SK-N-SH (cell line): ENCODE measurements around the gene ZC3H12C. TPM values are rescaled to one million over a fixed set of nuclear protein-coding genes. Genes with fewer than 3 reads are reported as not detected.

Experiments
- CTCF ChIA-PET: fragments of 300-600, 350-600 bp; formaldehyde crosslinking; extraction: SDS; loops from one replicate; lab custom pipeline; 2021; lab: Yijun Ruan, JAX
- POLR2A ChIA-PET: fragments of 350-600 bp; sonication (Branson Sonifier 250); formaldehyde crosslinking; extraction: SDS; loops from one replicate; lab custom pipeline; 2020; ENCODE audit warnings: antibody characterized with exemption, inconsistent platforms; lab: Yijun Ruan, JAX
- DNase-seq: peaks from one replicate; pipeline ENCODE4 v3.0.0; 2012
- H2AFZ ChIP-seq: fragments of 200-600 bp; sonication (generic); 2 replicates; pipeline ENCODE4 v1.8.1; 2016; ENCODE audit warnings: antibody characterized with exemption, mild to moderate bottlenecking, low read depth
- H3F3A ChIP-seq: fragments of 200-600 bp; sonication (generic); replicated peaks from 2 replicates; pipeline ENCODE3; 2016; ENCODE audit warnings: antibody characterized with exemption, mild to moderate bottlenecking; ENCODE audit not compliant: insufficient read depth
- H3K27ac ChIP-seq, 2 experiments: fragments of 200-500 bp in 1 of 2; fragments of 200-600 bp in 1 of 2; sonication (Bioruptor generic) in 1 of 2; sonication (generic), shearing (Covaris generic) in 1 of 2; 2 replicates each; pipeline versions ENCODE4 v1.5.1 to v1.6.1; 2014 to 2016; ENCODE audit warnings: low read depth in 2 of 2, inconsistent platforms in 1 of 2, low read length in 1 of 2, mild to moderate bottlenecking in 1 of 2, mixed read lengths in 1 of 2
- H3K27me3 ChIP-seq: fragments of 200-600 bp; sonication (generic), shearing (Covaris generic); 2 replicates; pipeline ENCODE4 v1.6.1; 2016; ENCODE audit warnings: mixed run types; ENCODE audit not compliant: insufficient read depth
- H3K36me3 ChIP-seq, 2 experiments: fragments of 200-500 bp in 1 of 2; fragments of 200-600 bp in 1 of 2; sonication (Bioruptor generic) in 1 of 2; sonication (generic) in 1 of 2; replicated peaks in 1 of 2; 2 replicates each; pipeline versions ENCODE3 to v1.5.1; 2014 to 2016; ENCODE audit warnings: low read length in 1 of 2, mild to moderate bottlenecking in 1 of 2; ENCODE audit not compliant: insufficient read depth in 2 of 2, control insufficient read depth in 1 of 2
- H3K4me1 ChIP-seq, 2 experiments: fragments of 200-500 bp in 1 of 2; fragments of 200-600 bp in 1 of 2; sonication (Bioruptor generic) in 1 of 2; sonication (generic), shearing (Covaris generic) in 1 of 2; 2 replicates each; pipeline versions ENCODE4 v1.5.1 to v1.6.1; 2014 to 2016; ENCODE audit warnings: low read depth in 1 of 2, low read length in 1 of 2, mixed run types in 1 of 2; ENCODE audit not compliant: insufficient read depth in 2 of 2, control insufficient read depth in 1 of 2
- H3K4me2 ChIP-seq: fragments of 200-600 bp; sonication (generic), shearing (Covaris generic); 2 replicates; pipeline ENCODE4 v1.6.1; 2017; ENCODE audit warnings: mixed run types
- H3K4me3 ChIP-seq, 2 experiments: fragments of 200-500 bp in 1 of 2; fragments of 200-600 bp in 1 of 2; sonication (Bioruptor generic) in 1 of 2; sonication (generic), shearing (Covaris generic) in 1 of 2; 2 replicates each; pipeline versions ENCODE4 v1.5.1 to v1.8.1; 2014 to 2016; ENCODE audit warnings: low read depth in 2 of 2, inconsistent platforms in 1 of 2, low read length in 1 of 2, mild to moderate bottlenecking in 1 of 2, mixed read lengths in 1 of 2, moderate library complexity in 1 of 2
- H3K79me2 ChIP-seq: fragments of 200-600 bp; sonication (generic); 2 replicates; pipeline ENCODE4 v1.8.1; 2017; ENCODE audit warnings: mild to moderate bottlenecking; ENCODE audit not compliant: insufficient read depth
- H3K9ac ChIP-seq: fragments of 200-600 bp; sonication (generic); 2 replicates; pipeline ENCODE4 v1.6.1; 2017; ENCODE audit warnings: mixed run types
- H3K9me2 ChIP-seq: fragments of 200-600 bp; sonication (generic); 2 replicates; pipeline ENCODE4 v1.6.1; 2017; ENCODE audit warnings: mixed run types
- H3K9me3 ChIP-seq: fragments of 200-600 bp; sonication (generic); 2 replicates; pipeline ENCODE4 v1.6.1; 2017; ENCODE audit warnings: mixed run types, mild to moderate bottlenecking, moderate library complexity
- H4K20me1 ChIP-seq: fragments of 200-600 bp; sonication (generic); 2 replicates; pipeline ENCODE4 v1.6.1; 2017; ENCODE audit warnings: mild to moderate bottlenecking, mixed run types; ENCODE audit not compliant: insufficient read depth
- EP300 ChIP-seq, 2 experiments: IDR thresholded peaks; 2 replicates each; pipeline versions ENCODE4 v1.4.0 to v1.6.1; 2012; ENCODE audit warnings: borderline replicate concordance in 1 of 2, low read depth in 1 of 2, low read length in 1 of 2
- EZH2phosphoT487 ChIP-seq: fragments of 200-600 bp; sonication (generic); IDR thresholded peaks from 2 replicates; pipeline ENCODE4 v1.6.1; 2017; ENCODE audit warnings: low read depth, mixed run types, mild to moderate bottlenecking, antibody characterized with exemption, moderate library complexity, borderline replicate concordance
- FOSL2 ChIP-seq: IDR thresholded peaks from 2 replicates; pipeline ENCODE4 v1.4.0; 2012; ENCODE audit warnings: low read depth, mild to moderate bottlenecking, moderate library complexity, borderline replicate concordance
- FOXJ3 ChIP-seq: sonication (generic); formaldehyde crosslinking; IDR thresholded peaks from 2 replicates; pipeline ENCODE4 v1.5.1; 2020; ENCODE audit warnings: mild to moderate bottlenecking, missing genetic modification reagents
- GATA2 ChIP-seq: sonication (generic); formaldehyde crosslinking; IDR thresholded peaks from 2 replicates; pipeline ENCODE4 v1.5.0; 2020; ENCODE audit warnings: mild to moderate bottlenecking, missing genetic modification reagents
- IRF3 ChIP-seq: fragments of 150-350 bp; IDR thresholded peaks from 2 replicates; pipeline ENCODE4 v1.6.1; 2016; ENCODE audit warnings: mild to moderate bottlenecking, low read depth, low read length
- JUND ChIP-seq: IDR thresholded peaks from 2 replicates; pipeline ENCODE4 v1.4.0; 2012
- MEF2A ChIP-seq: IDR thresholded peaks from 2 replicates; pipeline ENCODE4 v1.4.0; 2012; ENCODE audit warnings: low read depth, borderline replicate concordance
- NFIC ChIP-seq: IDR thresholded peaks from 2 replicates; pipeline ENCODE4 v1.4.0; 2012; ENCODE audit warnings: borderline replicate concordance
- RAD21 ChIP-seq: IDR thresholded peaks from 2 replicates; pipeline ENCODE4 v1.6.1; 2012; ENCODE audit warnings: mild to moderate bottlenecking, low read length
- RCOR1 ChIP-seq: fragments of 150-350 bp; IDR thresholded peaks from 2 replicates; pipeline ENCODE4 v1.6.1; 2017; ENCODE audit warnings: antibody characterized with exemption, low read length
- REST ChIP-seq: IDR thresholded peaks from 2 replicates; pipeline ENCODE4 v1.6.1; 2012; ENCODE audit warnings: mild to moderate bottlenecking, low read depth, low read length, moderate library complexity
- RFX5 ChIP-seq: IDR thresholded peaks from 2 replicates; pipeline ENCODE4 v1.6.1; 2012; ENCODE audit warnings: mild to moderate bottlenecking, improper control_type of control experiment, low read length
- TAF1 ChIP-seq: IDR thresholded peaks from 2 replicates; pipeline ENCODE4 v1.6.1; 2012; ENCODE audit warnings: low read depth, mild to moderate bottlenecking, low read length, moderate library complexity, borderline replicate concordance
- TCF12 ChIP-seq: IDR thresholded peaks from 2 replicates; pipeline ENCODE4 v1.4.0; 2012
- TEAD4 ChIP-seq: IDR thresholded peaks from 2 replicates; pipeline ENCODE4 v1.4.0; 2012; ENCODE audit warnings: mild to moderate bottlenecking, borderline replicate concordance; ENCODE audit not compliant: insufficient read depth
- USF1 ChIP-seq: IDR thresholded peaks from 2 replicates; pipeline ENCODE4 v1.4.0; 2012; ENCODE audit warnings: low read depth, borderline replicate concordance
- YY1 ChIP-seq: IDR thresholded peaks from 2 replicates; pipeline ENCODE4 v1.4.0; 2012; ENCODE audit warnings: low read depth, mild to moderate bottlenecking
- ZBTB33 ChIP-seq: IDR thresholded peaks from 2 replicates; pipeline ENCODE4 v1.4.0; 2012; ENCODE audit warnings: low read depth, borderline replicate concordance
- polyA plus RNA-seq, 3 experiments: library from polyadenylated mRNA; depleted of rRNA; stranded (reverse); fragments of >200 nt; gene quantifications; 2 replicates each; pipeline ENCODE4 v1.2.3, GENCODE V29; 2012
- TF ChIP-seq, protein P1 (sequence below): fragments of 150-350 bp; IDR thresholded peaks from 2 replicates; pipeline ENCODE4 v1.6.1; 2017; ENCODE audit warnings: antibody characterized with exemption, low read length, low read depth, borderline replicate concordance

ZC3H12C gene
- polyA plus RNA-seq, 1 of the 3 experiments (the other 2 are of a cell fraction) = 2.8 TPM

DNA sequence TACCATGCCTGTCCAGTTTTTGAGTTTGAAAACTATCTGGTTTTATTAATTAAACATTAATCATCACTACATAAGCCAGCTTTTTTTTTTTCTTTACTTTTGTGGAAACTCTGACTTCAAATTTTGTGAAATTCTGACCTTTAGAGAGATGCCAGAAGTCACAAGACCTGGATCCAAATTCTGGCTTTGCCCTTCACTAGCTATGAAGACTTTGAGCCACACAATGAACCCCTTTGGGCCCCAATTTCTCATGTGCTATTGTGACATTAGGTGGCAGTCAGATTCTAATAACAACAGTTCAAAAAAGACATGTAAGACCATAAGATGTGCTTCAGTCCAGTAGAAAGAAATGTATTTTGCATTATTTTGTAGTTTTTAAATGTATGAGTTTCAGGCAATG is 60.3 kb downstream of the ZC3H12C start:
- no peak for DNase-seq
- CTCF ChIA-PET = interaction anchor here (0.6 kb wide), 1 partner anchor 210 kb away, joined by 3 read pairs; no protein-coding TSS in a partner anchor
- H3K4me3 ChIP-seq = no peak overlapping the region
- peaks cover 15% of the 10 kb centered on the region for H3F3A ChIP-seq
- no peaks in the 10 kb centered on the region for H3K27me3 ChIP-seq
- peaks cover 6% of the 10 kb centered on the region for H3K79me2 ChIP-seq
- H3K9me3 ChIP-seq = no peaks in the 10 kb centered on the region
- no peaks in the 10 kb centered on the region for H3K9me2 ChIP-seq
- H3K4me1 ChIP-seq = peaks cover 5 to 15% of the 10 kb centered on the region in 2 experiments
- no peak overlapping the region for H2AFZ ChIP-seq
- H3K36me3 ChIP-seq = peaks cover 0 to 18% of the 10 kb centered on the region in 2 experiments
- no peak overlapping the region for H3K9ac ChIP-seq
- no peak overlapping the region for H3K27ac ChIP-seq
- POLR2A ChIA-PET = no interaction called here
- TF ChIP-seq NFIC (no peak), RCOR1 (no peak), USF1 (no peak), TCF12 (no peak), TAF1 (no peak), YY1 (no peak), EP300 (IDR thresholded peaks at IDR 0.05; ENCODE audit: borderline replicate concordance in 1 of 2, low read depth in 1 of 2, low read length in 1 of 2) (no peak), FOSL2 (no peak), IRF3 (no peak), GATA2 (CRISPR knock-in tag) (no peak), RFX5 (no peak), RAD21 (no peak), JUND (no peak), EZH2phosphoT487 (no peak), FOXJ3 (CRISPR knock-in tag) (no peak), MEF2A (no peak), TEAD4 (no peak), ZBTB33 (no peak), REST (no peak)
- TF ChIP-seq, protein P1, sequence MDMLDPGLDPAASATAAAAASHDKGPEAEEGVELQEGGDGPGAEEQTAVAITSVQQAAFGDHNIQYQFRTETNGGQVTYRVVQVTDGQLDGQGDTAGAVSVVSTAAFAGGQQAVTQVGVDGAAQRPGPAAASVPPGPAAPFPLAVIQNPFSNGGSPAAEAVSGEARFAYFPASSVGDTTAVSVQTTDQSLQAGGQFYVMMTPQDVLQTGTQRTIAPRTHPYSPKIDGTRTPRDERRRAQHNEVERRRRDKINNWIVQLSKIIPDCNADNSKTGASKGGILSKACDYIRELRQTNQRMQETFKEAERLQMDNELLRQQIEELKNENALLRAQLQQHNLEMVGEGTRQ = no peak
- H4K20me1 ChIP-seq = peaks cover 2% of the 10 kb centered on the region; the same call in 1 of the 2 replicates
- H3K4me2 ChIP-seq = no peak overlapping the region
